Skeletal muscle satellite cell (primary cell): ENCODE measurements around the gene GRAMD1A.

Experiments
- H3K27me3 ChIP-seq: 2 replicates; pipeline ENCODE4 v1.7.0; 2013; ENCODE audit warnings: low read length; ENCODE audit not compliant: control insufficient read depth, insufficient read depth
- H3K36me3 ChIP-seq: 2 replicates; pipeline ENCODE4 v1.7.0; 2013; ENCODE audit warnings: mild to moderate bottlenecking, control low read depth, low read length; ENCODE audit not compliant: insufficient read depth
- H3K4me1 ChIP-seq: 2 replicates; pipeline ENCODE4 v1.7.0; 2013; ENCODE audit warnings: low read length; ENCODE audit not compliant: control insufficient read depth, insufficient read depth
- H3K4me2 ChIP-seq: 2 replicates; pipeline ENCODE4 v1.7.0; 2013; ENCODE audit warnings: mild to moderate bottlenecking, low read length
- H3K4me3 ChIP-seq: 2 replicates; pipeline ENCODE4 v1.7.0; 2013; ENCODE audit warnings: low read length
- H3K9ac ChIP-seq: 2 replicates; pipeline ENCODE4 v1.7.0; 2013; ENCODE audit warnings: mild to moderate bottlenecking, low read depth, low read length, moderate library complexity
- H3K9me3 ChIP-seq: replicated peaks from 2 replicates; pipeline ENCODE4 v1.7.0; 2013; ENCODE audit warnings: mild to moderate bottlenecking, control low read depth, low read length

GRAMD1A gene

GRCh38 chr19:35066121-35066520 is 66.0 kb downstream of the GRAMD1A start:
- Histone ChIP-seq H3K4me2 (no peak overlapping the region), H3K9me3 (no peaks in the 10 kb centered on the region)

GRCh38 chr19:35066691-35067563 is 66.8 kb downstream of the GRAMD1A start:
- no peaks in the 10 kb centered on the region for H3K9me3 ChIP-seq
- peaks cover 4% of the 10 kb centered on the region for H3K27me3 ChIP-seq
- H3K4me2 ChIP-seq: no peak overlapping the region
- H3K4me3 ChIP-seq: no peak overlapping the region
- H3K36me3 ChIP-seq: no peaks in the 10 kb centered on the region
- no peaks in the 10 kb centered on the region for H3K4me1 ChIP-seq
- H3K9ac ChIP-seq: no peak overlapping the region

More at GRCh38 chr19:35066121-35066520, 66.0 kb downstream of the GRAMD1A start:
- H3K27me3 ChIP-seq: peaks cover 4% of the 10 kb centered on the region
- H3K4me1 ChIP-seq: no peaks in the 10 kb centered on the region
- no peaks in the 10 kb centered on the region for H3K36me3 ChIP-seq
- H3K4me3 ChIP-seq: no peak overlapping the region
- no peak overlapping the region for H3K9ac ChIP-seq

GRCh38 chr19:35068941-35069634 is 69.0 kb downstream of the GRAMD1A start:
- H3K9ac ChIP-seq: no peak overlapping the region
- no peak overlapping the region for H3K4me2 ChIP-seq
- peaks cover 9% of the 10 kb centered on the region for H3K27me3 ChIP-seq
- no peaks in the 10 kb centered on the region for H3K9me3 ChIP-seq
- no peaks in the 10 kb centered on the region for H3K4me1 ChIP-seq
- no peaks in the 10 kb centered on the region for H3K36me3 ChIP-seq
- H3K4me3 ChIP-seq: no peak overlapping the region

- Histone ChIP-seq H3K4me3 (no peak overlapping the region), H3K4me1 (no peaks in the 10 kb centered on the region), H3K9ac (no peak overlapping the region), H3K36me3 (no peaks in the 10 kb centered on the region), H3K4me2 (no peak overlapping the region), H3K27me3 (peaks cover 9% of the 10 kb centered on the region), H3K9me3 (no peaks in the 10 kb centered on the region)
These were observed 69.6 kb downstream of the GRAMD1A start for GRCh38 chr19:35069696-35070095.

GRCh38 chr19:35070471-35070870 is 70.3 kb downstream of the GRAMD1A start:
- Histone ChIP-seq H3K9me3 (no peaks in the 10 kb centered on the region), H3K36me3 (no peaks in the 10 kb centered on the region), H3K4me1 (no peaks in the 10 kb centered on the region), H3K9ac (no peak overlapping the region), H3K27me3 (peaks cover 11% of the 10 kb centered on the region), H3K4me2 (no peak overlapping the region), H3K4me3 (no peak overlapping the region)

GRCh38 chr19:35073516-35073915 is 73.4 kb downstream of the GRAMD1A start:
- Histone ChIP-seq H3K27me3 (peaks cover 19% of the 10 kb centered on the region), H3K4me3 (no peak overlapping the region), H3K4me2 (no peak overlapping the region), H3K9me3 (no peaks in the 10 kb centered on the region), H3K9ac (no peak overlapping the region), H3K4me1 (no peaks in the 10 kb centered on the region), H3K36me3 (no peaks in the 10 kb centered on the region)

GRCh38 chr19:35073941-35074340 is 73.8 kb downstream of the GRAMD1A start:
- no peaks in the 10 kb centered on the region for H3K4me1 ChIP-seq
- no peaks in the 10 kb centered on the region for H3K36me3 ChIP-seq
- H3K9ac ChIP-seq: no peak overlapping the region
- peaks cover 19% of the 10 kb centered on the region for H3K27me3 ChIP-seq
- H3K9me3 ChIP-seq: no peaks in the 10 kb centered on the region
- H3K4me2 ChIP-seq: no peak overlapping the region
- H3K4me3 ChIP-seq: no peak overlapping the region

- H3K9me3 ChIP-seq: no peaks in the 10 kb centered on the region
- no peak overlapping the region for H3K4me2 ChIP-seq
- no peak overlapping the region for H3K9ac ChIP-seq
- H3K4me1 ChIP-seq: no peaks in the 10 kb centered on the region
- H3K27me3 ChIP-seq: peaks cover 19% of the 10 kb centered on the region
- H3K36me3 ChIP-seq: no peaks in the 10 kb centered on the region
- H3K4me3 ChIP-seq: no peak overlapping the region
These were observed 74.5 kb downstream of the GRAMD1A start for GRCh38 chr19:35074426-35075201.

- Histone ChIP-seq H3K4me2 (no peak overlapping the region), H3K9ac (no peak overlapping the region), H3K27me3 (peaks cover 19% of the 10 kb centered on the region), H3K4me1 (no peaks in the 10 kb centered on the region), H3K4me3 (no peak overlapping the region), H3K36me3 (no peaks in the 10 kb centered on the region), H3K9me3 (no peaks in the 10 kb centered on the region)
These were observed 75.3 kb downstream of the GRAMD1A start for GRCh38 chr19:35075202-35076025.

GRCh38 chr19:35076026-35076370 is 75.9 kb downstream of the GRAMD1A start:
- no peaks in the 10 kb centered on the region for H3K9me3 ChIP-seq
- H3K27me3 ChIP-seq: peaks cover 19% of the 10 kb centered on the region
- H3K4me2 ChIP-seq: no peak overlapping the region
- H3K9ac ChIP-seq: no peak overlapping the region
- H3K4me1 ChIP-seq: no peaks in the 10 kb centered on the region
- H3K4me3 ChIP-seq: no peak overlapping the region
- no peaks in the 10 kb centered on the region for H3K36me3 ChIP-seq
